Activated T-cell treated with anti-CD3 and anti-CD28 coated beads for 24 hours (primary cell): ENCODE results near the gene ACOT4.
"Not testable (repeated sequence)": the region's sequence is repeated elsewhere in the genome, so short reads cannot be mapped to it uniquely, and the experiment has no call there.

ENCODE experiments used
- DNase-seq: peaks from one replicate; pipeline ENCODE4 v3.0.0-alpha.2; 2020; ENCODE audit warnings: low read depth

ACOT4 gene

GRCh38 chr14:73633116-73634010 lies 41.7 kb downstream of the ACOT4 start:
- DNase-seq = peak; percentile 37

DNA sequence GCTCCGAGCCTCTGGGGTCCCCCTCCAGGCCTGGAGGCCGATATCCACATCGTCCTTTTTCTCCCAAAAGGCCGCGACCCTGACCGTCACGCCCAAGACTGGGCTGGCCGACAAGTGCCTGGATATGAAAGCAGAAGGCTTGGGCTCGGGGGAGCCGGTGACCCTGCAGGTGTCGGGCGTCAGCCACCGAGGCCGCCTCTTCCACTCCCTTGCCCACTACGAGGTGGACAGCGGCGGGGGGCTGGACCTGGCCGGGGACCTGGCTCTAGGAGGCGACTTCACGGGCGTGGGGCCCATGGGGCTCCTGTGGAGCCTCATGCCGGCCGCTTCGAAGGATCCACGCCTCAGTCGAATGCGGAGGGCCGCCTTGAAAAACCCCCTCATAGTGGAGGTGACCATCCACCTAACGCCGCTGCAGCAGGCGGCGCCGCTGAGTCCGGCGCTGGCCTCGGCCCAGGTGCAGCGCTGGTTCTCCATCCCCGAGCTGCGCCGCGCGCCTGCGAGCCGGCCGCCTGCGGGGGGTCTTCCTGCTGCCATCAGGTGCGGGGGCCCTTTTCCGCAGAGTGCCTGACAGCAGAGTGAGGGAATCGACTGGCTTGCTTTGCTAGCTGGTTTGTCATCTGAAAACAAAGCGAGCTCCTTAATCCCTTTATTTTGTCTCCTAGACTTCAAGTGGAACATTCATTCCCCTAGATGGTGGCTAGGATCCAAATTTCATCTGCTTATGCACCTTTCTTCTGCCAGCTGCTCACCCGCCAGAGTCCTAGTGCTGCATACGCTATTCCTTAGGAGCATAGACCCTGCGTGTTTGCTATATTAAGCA lies 42.5 kb downstream of the ACOT4 start:
- DNase-seq = no peak

GRCh38 chr14:73636355-73636754 lies 44.7 kb downstream of the ACOT4 start:
- not testable (repeated sequence) for DNase-seq

DNA sequence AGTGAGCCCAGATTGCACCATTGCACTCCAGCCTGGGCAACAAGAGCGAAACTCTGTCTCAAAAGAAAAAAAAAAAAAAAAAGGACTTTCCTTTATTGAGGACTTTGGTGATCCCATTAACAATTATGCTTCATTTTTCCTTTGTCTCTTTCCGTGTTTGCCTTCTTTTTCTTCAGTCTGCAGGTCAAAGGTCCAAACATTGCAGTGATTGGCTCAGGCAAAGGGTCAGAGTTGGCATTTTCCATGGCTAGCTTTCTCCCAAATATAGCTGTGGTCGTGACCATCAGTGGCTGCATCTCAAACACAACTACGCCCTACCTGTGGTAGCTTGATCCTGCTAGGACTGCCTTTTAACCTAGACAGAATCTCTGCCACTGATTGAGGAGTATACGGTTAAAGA lies 46.2 kb downstream of the ACOT4 start:
- no peak for DNase-seq

- no peak for DNase-seq
These were observed 49.2 kb downstream of the ACOT4 start for GRCh38 chr14:73640796-73641365.

GRCh38 chr14:73644531-73645247 lies 53.0 kb downstream of the ACOT4 start, which contains the start of gene DNAL1:
Gene DNAL1, plus strand, starts transcription at chr14:73644986. Its CDS starts 54 bp downstream, at chr14:73645040.
- peak; percentile 86 for DNase-seq

DNA sequence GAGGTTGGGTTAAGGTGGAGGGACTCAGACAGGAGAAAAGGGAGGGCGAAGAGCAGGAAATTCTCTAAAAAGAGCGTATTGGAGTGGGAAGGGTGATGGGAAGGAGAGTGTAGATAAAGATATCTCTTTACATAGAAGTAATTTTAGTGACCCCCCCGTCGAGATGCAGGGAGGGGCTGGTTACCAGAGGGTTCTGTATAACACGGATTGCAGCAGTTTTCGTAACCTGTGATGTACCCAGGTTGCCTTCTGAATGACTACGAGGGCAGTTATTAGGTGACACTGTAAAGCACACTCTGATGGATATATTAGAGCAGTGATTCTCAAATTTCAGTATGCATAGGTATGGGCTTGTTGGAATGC lies 53.6 kb downstream of the ACOT4 start:
- DNase-seq = no peak
